ENCODE results near the gene LMX1B.

DNA sequence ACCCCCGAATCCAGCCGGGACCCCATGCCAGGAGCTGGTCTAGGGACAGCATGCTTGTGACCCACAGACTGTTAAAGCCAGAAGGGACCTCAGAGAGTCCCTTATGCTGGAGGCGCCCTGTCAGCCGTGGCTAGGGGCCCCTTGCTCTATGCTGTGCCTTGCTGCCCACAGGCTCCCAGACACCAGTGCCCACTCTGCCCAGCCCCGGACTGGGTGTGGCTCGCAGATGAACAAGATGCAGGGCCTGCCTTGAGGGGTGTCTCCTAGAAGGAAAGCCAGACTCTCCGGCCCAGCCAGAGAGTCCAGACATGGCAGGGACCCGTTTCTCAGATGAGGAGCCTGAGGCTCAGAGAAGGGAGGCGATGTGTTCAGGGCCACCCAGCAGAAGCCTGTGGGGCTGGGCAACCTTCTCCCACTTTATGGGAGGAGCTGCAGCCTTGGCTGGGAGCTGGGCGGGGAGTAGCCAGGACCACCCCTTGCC lies 85.7 kb downstream of the LMX1B start:
- no peak for TF ChIP-seq TCF12 (IDR thresholded peaks at IDR 0.05; ENCODE audit: low read depth)
- TF ChIP-seq USF1 (IDR thresholded peaks at IDR 0.05): no peak
- TF ChIP-seq, protein P1, sequence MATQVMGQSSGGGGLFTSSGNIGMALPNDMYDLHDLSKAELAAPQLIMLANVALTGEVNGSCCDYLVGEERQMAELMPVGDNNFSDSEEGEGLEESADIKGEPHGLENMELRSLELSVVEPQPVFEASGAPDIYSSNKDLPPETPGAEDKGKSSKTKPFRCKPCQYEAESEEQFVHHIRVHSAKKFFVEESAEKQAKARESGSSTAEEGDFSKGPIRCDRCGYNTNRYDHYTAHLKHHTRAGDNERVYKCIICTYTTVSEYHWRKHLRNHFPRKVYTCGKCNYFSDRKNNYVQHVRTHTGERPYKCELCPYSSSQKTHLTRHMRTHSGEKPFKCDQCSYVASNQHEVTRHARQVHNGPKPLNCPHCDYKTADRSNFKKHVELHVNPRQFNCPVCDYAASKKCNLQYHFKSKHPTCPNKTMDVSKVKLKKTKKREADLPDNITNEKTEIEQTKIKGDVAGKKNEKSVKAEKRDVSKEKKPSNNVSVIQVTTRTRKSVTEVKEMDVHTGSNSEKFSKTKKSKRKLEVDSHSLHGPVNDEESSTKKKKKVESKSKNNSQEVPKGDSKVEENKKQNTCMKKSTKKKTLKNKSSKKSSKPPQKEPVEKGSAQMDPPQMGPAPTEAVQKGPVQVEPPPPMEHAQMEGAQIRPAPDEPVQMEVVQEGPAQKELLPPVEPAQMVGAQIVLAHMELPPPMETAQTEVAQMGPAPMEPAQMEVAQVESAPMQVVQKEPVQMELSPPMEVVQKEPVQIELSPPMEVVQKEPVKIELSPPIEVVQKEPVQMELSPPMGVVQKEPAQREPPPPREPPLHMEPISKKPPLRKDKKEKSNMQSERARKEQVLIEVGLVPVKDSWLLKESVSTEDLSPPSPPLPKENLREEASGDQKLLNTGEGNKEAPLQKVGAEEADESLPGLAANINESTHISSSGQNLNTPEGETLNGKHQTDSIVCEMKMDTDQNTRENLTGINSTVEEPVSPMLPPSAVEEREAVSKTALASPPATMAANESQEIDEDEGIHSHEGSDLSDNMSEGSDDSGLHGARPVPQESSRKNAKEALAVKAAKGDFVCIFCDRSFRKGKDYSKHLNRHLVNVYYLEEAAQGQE (IDR thresholded peaks at IDR 0.05; ENCODE audit: low read depth): no peak
- no peak for TF ChIP-seq ZBTB7A (IDR thresholded peaks at IDR 0.05; ENCODE audit: low read depth)
- no peak for TF ChIP-seq RAD21 (IDR thresholded peaks at IDR 0.05; ENCODE audit: low read depth)
- no peak for TF ChIP-seq YY1 (IDR thresholded peaks at IDR 0.05; ENCODE audit: low read depth)
- no peak for TF ChIP-seq CEBPB (IDR thresholded peaks at IDR 0.05)
- no peak for TF ChIP-seq EP300 (IDR thresholded peaks at IDR 0.05; ENCODE audit: borderline replicate concordance)
- TF ChIP-seq, protein P2, sequence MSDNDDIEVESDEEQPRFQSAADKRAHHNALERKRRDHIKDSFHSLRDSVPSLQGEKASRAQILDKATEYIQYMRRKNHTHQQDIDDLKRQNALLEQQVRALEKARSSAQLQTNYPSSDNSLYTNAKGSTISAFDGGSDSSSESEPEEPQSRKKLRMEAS (IDR thresholded peaks at IDR 0.05): no peak
- no peak for TF ChIP-seq NFIC (IDR thresholded peaks at IDR 0.05)
- no peak for TF ChIP-seq FOXM1 (IDR thresholded peaks at IDR 0.05; ENCODE audit: borderline replicate concordance, low read depth)
- no peak for TF ChIP-seq TAF1 (IDR thresholded peaks at IDR 0.05; ENCODE audit: low read depth)
